A172 (cell line): Measurements from ENCODE around the gene NOTCH4. TPM values are rescaled to one million over a fixed set of nuclear protein-coding genes. Genes with fewer than 3 reads are reported as not detected.

ENCODE experiments used
- total RNA-seq: library from RNA; depleted of rRNA; stranded (reverse); fragments of >200 nt; shearing (Covaris generic); gene quantifications from 2 replicates; pipeline ENCODE4 v1.2.3, GENCODE V29; 2014; rRNA removed

Gene NOTCH4
- total RNA-seq, 1 experiment from 2014 or later, result 0.81 TPM

Other genes starting within 250 kb of the NOTCH4 start
- 1.2 and 1.6 TPM in 2 replicates for gene C4A, start 242.0 kb downstream of the NOTCH4 start, total RNA-seq
- gene C4B, start 209.3 kb downstream of the NOTCH4 start, total RNA-seq, result 0.62 and 2.5 TPM in 2 replicates
- 0.05 TPM in 1 of 2 replicates, not detected in the other for gene CYP21A2, start 185.7 kb downstream of the NOTCH4 start, total RNA-seq
- gene TNXB, start 114.7 kb downstream of the NOTCH4 start, total RNA-seq, result 45.0 and 45.7 TPM in 2 replicates
- gene ATF6B, start 95.8 kb downstream of the NOTCH4 start, total RNA-seq, result 19.9 and 22.2 TPM in 2 replicates
- 4.8 and 8.8 TPM in 2 replicates for gene FKBPL, start 93.8 kb downstream of the NOTCH4 start, total RNA-seq
- not detected in 2 replicates for gene PRRT1, start 72.1 kb downstream of the NOTCH4 start, total RNA-seq
- gene PPT2, start 69.9 kb downstream of the NOTCH4 start, total RNA-seq, result 4.7 and 7.7 TPM in 2 replicates
- gene EGFL8, start 59.5 kb downstream of the NOTCH4 start, total RNA-seq, result 1.9 and 4.9 TPM in 2 replicates
- 29.6 and 36.2 TPM in 2 replicates for gene AGPAT1, start 48.0 kb downstream of the NOTCH4 start, total RNA-seq
- gene RNF5, start 45.7 kb downstream of the NOTCH4 start, total RNA-seq, result 59.4 and 61.7 TPM in 2 replicates
- 0.60 and 2.2 TPM in 2 replicates for gene AGER, start 39.8 kb downstream of the NOTCH4 start, total RNA-seq
- 18.1 and 21.4 TPM in 2 replicates for gene PBX2, start 33.9 kb downstream of the NOTCH4 start, total RNA-seq
- 3.1 and 3.4 TPM in 2 replicates for gene GPSM3, start 31.4 kb downstream of the NOTCH4 start, total RNA-seq
- gene TSBP1, start 147.8 kb upstream of the NOTCH4 start, total RNA-seq, result not detected in 2 replicates
- not detected in 2 replicates for gene BTNL2, start 183.1 kb upstream of the NOTCH4 start, total RNA-seq
- gene HLA-DRA, start 215.8 kb upstream of the NOTCH4 start, total RNA-seq, result not detected in 2 replicates